DND-41 (cell line): Measurements from ENCODE around the gene C1orf105.

Source experiments
- EZH2 ChIP-seq: IDR thresholded peaks from 3 replicates; pipeline ENCODE4 v1.6.1; 2012; ENCODE audit warnings: borderline replicate concordance, low read depth, mild to moderate bottlenecking, moderate library complexity, low read length, inconsistent platforms; ENCODE audit not compliant: severe bottlenecking
- TF ChIP-seq, protein P1 (sequence below): IDR thresholded peaks from 2 replicates; pipeline ENCODE4 v1.5.1; 2012; ENCODE audit warnings: borderline replicate concordance, low read length, moderate library complexity, mild to moderate bottlenecking; ENCODE audit not compliant: poor library complexity, severe bottlenecking; ENCODE audit errors: extremely low read depth

DNA sequence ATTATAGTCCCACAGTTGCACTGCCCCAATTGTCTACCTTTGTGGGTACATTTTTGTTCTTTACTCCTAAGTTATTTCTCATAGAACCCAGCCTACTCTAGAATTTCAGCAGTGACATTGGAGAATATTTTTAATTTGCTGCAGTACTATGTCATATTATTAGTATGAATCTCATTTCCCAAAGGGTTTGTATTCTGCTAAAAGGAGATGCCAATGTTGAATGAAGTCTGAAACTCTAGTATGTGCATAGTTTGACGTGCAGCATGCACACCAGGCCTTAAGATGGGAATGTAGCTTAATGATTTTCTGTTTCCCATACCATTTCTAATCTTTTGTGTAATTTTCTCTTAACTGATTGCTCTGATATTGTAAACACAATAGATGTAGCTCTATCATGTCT lies 10.5 kb upstream of the C1orf105 start:
- TF ChIP-seq, protein P1, sequence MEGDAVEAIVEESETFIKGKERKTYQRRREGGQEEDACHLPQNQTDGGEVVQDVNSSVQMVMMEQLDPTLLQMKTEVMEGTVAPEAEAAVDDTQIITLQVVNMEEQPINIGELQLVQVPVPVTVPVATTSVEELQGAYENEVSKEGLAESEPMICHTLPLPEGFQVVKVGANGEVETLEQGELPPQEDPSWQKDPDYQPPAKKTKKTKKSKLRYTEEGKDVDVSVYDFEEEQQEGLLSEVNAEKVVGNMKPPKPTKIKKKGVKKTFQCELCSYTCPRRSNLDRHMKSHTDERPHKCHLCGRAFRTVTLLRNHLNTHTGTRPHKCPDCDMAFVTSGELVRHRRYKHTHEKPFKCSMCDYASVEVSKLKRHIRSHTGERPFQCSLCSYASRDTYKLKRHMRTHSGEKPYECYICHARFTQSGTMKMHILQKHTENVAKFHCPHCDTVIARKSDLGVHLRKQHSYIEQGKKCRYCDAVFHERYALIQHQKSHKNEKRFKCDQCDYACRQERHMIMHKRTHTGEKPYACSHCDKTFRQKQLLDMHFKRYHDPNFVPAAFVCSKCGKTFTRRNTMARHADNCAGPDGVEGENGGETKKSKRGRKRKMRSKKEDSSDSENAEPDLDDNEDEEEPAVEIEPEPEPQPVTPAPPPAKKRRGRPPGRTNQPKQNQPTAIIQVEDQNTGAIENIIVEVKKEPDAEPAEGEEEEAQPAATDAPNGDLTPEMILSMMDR, result no peak
- TF ChIP-seq EZH2, result no peak
